Measurements from ENCODE around the gene KLF11.

The KLF11 gene

DNA sequence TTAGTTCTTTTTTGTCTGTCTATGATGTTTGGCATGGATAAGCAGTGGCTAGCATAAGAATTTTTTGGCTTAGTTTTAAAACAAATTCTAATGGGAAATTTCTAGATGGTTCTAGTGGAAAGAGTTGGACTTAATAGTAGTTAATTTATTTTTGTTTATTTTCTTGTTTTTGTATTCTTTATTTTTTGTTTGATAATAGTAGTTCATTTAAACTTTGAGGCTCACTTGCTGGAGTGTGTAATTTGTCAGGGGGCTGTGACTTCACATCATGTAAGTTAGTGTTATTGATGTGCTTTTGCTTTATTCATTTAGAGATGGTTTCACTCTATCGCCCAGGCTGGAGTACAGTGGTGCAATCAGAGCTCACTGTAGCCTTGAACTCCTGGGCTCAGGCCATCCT lies 43.7 kb upstream of the KLF11 start:
- Histone ChIP-seq H3K79me2 (ENCODE audit: insufficient read depth, low read length) (no peaks in the 10 kb centered on the region), H3K27me3 (ENCODE audit: insufficient read depth, low read length, poor library complexity, severe bottlenecking) (no peaks in the 10 kb centered on the region), H3F3A (ENCODE audit: low read depth) (no peaks in the 10 kb centered on the region), H3K36me3 (ENCODE audit: insufficient read depth, low read length) (peaks cover 26% of the 10 kb centered on the region; the same call in 1 of the 2 replicates), H3K9ac (ENCODE audit: low read depth, low read length, poor library complexity, severe bottlenecking) (no peak overlapping the region), H3K9me2 (replicated peaks; ENCODE audit: low read depth, low read length) (no peaks in the 10 kb centered on the region), H4K20me1 (ENCODE audit: insufficient read depth, low read length, poor library complexity, severe bottlenecking) (no peaks in the 10 kb centered on the region), H3K9me3 (ENCODE audit: insufficient read depth, low read depth, low read length) (no peaks in the 10 kb centered on the region), H3K4me3 (ENCODE audit: low read length, poor library complexity, severe bottlenecking) (no peak overlapping the region), H2AFZ (ENCODE audit: low read length) (no peak overlapping the region), H3K4me2 (ENCODE audit: low read depth, low read length, poor library complexity, severe bottlenecking) (no peak overlapping the region), H3K4me1 (ENCODE audit: insufficient read depth, low read length, poor library complexity, severe bottlenecking) (no peaks in the 10 kb centered on the region)
- TF ChIP-seq, protein P1, sequence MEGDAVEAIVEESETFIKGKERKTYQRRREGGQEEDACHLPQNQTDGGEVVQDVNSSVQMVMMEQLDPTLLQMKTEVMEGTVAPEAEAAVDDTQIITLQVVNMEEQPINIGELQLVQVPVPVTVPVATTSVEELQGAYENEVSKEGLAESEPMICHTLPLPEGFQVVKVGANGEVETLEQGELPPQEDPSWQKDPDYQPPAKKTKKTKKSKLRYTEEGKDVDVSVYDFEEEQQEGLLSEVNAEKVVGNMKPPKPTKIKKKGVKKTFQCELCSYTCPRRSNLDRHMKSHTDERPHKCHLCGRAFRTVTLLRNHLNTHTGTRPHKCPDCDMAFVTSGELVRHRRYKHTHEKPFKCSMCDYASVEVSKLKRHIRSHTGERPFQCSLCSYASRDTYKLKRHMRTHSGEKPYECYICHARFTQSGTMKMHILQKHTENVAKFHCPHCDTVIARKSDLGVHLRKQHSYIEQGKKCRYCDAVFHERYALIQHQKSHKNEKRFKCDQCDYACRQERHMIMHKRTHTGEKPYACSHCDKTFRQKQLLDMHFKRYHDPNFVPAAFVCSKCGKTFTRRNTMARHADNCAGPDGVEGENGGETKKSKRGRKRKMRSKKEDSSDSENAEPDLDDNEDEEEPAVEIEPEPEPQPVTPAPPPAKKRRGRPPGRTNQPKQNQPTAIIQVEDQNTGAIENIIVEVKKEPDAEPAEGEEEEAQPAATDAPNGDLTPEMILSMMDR (conservative IDR thresholded peaks at IDR 0.05; ENCODE audit: low read length): no peak
- no peak for TF ChIP-seq EZH2phosphoT487 (IDR thresholded peaks at IDR 0.05; ENCODE audit: borderline replicate concordance)

DNA sequence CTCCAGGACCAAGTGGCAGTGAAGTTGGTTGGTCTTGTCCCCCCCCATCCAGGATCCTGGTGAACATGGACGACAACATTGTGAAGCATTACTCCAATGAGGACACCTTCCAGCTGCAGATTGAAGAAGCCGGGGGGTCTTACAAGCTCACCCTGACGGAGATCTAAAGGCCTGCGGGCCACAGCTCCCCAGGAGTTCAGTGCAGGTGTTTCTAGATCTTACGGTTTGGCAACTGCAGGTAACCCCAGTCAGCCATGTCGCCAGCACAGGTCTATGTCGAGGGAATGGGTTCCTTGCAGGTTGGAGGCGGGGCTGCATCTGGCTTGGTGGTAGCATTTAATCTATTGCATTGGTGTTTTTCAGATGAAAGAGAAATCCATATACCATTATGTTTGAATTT lies 42.8 kb upstream of the KLF11 start:
- peaks cover 26% of the 10 kb centered on the region; the same call in 1 of the 2 replicates for H3K36me3 ChIP-seq (ENCODE audit: insufficient read depth, low read length)
- H3K79me2 ChIP-seq (ENCODE audit: insufficient read depth, low read length): no peaks in the 10 kb centered on the region
- no peaks in the 10 kb centered on the region for H4K20me1 ChIP-seq (ENCODE audit: insufficient read depth, low read length, poor library complexity, severe bottlenecking)
- no peaks in the 10 kb centered on the region for H3K4me1 ChIP-seq (ENCODE audit: insufficient read depth, low read length, poor library complexity, severe bottlenecking)
- H2AFZ ChIP-seq (ENCODE audit: low read length): no peak overlapping the region
- H3K9ac ChIP-seq (ENCODE audit: low read depth, low read length, poor library complexity, severe bottlenecking): no peak overlapping the region
- TF ChIP-seq EZH2phosphoT487 (IDR thresholded peaks at IDR 0.05; ENCODE audit: borderline replicate concordance): no peak
- TF ChIP-seq, protein P1 (conservative IDR thresholded peaks at IDR 0.05; ENCODE audit: low read length): no peak
- H3K4me3 ChIP-seq (ENCODE audit: low read length, poor library complexity, severe bottlenecking): no peak overlapping the region
- no peaks in the 10 kb centered on the region for H3K9me2 ChIP-seq (replicated peaks; ENCODE audit: low read depth, low read length)
- H3F3A ChIP-seq (ENCODE audit: low read depth): no peaks in the 10 kb centered on the region
- no peaks in the 10 kb centered on the region for H3K9me3 ChIP-seq (ENCODE audit: insufficient read depth, low read depth, low read length)
- H3K4me2 ChIP-seq (ENCODE audit: low read depth, low read length, poor library complexity, severe bottlenecking): no peak overlapping the region
- no peaks in the 10 kb centered on the region for H3K27me3 ChIP-seq (ENCODE audit: insufficient read depth, low read length, poor library complexity, severe bottlenecking)

DNA sequence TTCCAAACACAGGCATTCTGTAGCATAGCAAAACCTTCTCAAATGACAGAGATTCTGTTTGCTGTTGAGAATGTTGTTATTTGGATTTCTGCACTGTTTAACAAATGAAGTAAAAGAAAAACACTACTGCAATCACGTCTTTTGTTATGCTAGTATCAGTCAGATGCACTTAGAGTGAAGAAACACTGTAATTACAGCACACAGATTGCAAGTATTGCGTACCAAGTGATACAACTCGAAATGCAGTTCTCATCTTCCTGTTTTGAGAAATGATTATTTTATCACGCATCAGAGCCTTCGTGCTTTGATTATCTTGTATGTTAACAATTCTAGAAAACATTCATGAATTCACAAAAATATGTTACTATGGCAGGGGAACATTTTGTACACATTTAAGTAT lies 41.8 kb upstream of the KLF11 start:
- Histone ChIP-seq H2AFZ (ENCODE audit: low read length) (no peak overlapping the region), H3K4me1 (ENCODE audit: insufficient read depth, low read length, poor library complexity, severe bottlenecking) (no peaks in the 10 kb centered on the region), H3K79me2 (ENCODE audit: insufficient read depth, low read length) (no peaks in the 10 kb centered on the region), H3F3A (ENCODE audit: low read depth) (no peaks in the 10 kb centered on the region), H3K9me2 (replicated peaks; ENCODE audit: low read depth, low read length) (no peaks in the 10 kb centered on the region), H3K36me3 (ENCODE audit: insufficient read depth, low read length) (peaks cover 16% of the 10 kb centered on the region; the same call in 1 of the 2 replicates), H3K9ac (ENCODE audit: low read depth, low read length, poor library complexity, severe bottlenecking) (no peak overlapping the region), H3K27me3 (ENCODE audit: insufficient read depth, low read length, poor library complexity, severe bottlenecking) (no peaks in the 10 kb centered on the region), H4K20me1 (ENCODE audit: insufficient read depth, low read length, poor library complexity, severe bottlenecking) (no peaks in the 10 kb centered on the region), H3K4me3 (ENCODE audit: low read length, poor library complexity, severe bottlenecking) (no peak overlapping the region), H3K9me3 (ENCODE audit: insufficient read depth, low read depth, low read length) (no peaks in the 10 kb centered on the region), H3K4me2 (ENCODE audit: low read depth, low read length, poor library complexity, severe bottlenecking) (no peak overlapping the region)
- TF ChIP-seq, protein P1 (conservative IDR thresholded peaks at IDR 0.05; ENCODE audit: low read length): no peak
- no peak for TF ChIP-seq EZH2phosphoT487 (IDR thresholded peaks at IDR 0.05; ENCODE audit: borderline replicate concordance)

Measured in Loucy (cell line).